Mammary epithelial cell (primary cell): ENCODE results near the gene AKTIP.

Experiments used
- CTCF ChIP-seq, 2 donors: IDR thresholded peaks in 1 of 2; conservative IDR thresholded peaks in 1 of 2; 2 replicates each; pipeline ENCODE4 v1.5.1; 2011 to 2012; ENCODE audit warnings: inconsistent platforms in 2 of 2, low read length in 2 of 2, mild to moderate bottlenecking in 2 of 2, control low read depth in 1 of 2, low read depth in 1 of 2; ENCODE audit not compliant: insufficient read depth in 1 of 2; ENCODE audit errors: extremely low read depth in 1 of 2
- EZH2 ChIP-seq: IDR thresholded peaks from 2 replicates; pipeline ENCODE4 v1.6.1; 2012; ENCODE audit warnings: low read length, inconsistent platforms, borderline replicate concordance

- TF ChIP-seq CTCF (conservative IDR thresholded peaks at IDR 0.05 in 1 of 2, IDR thresholded peaks at IDR 0.05 in 1 of 2; ENCODE audit: extremely low read depth in 1 of 2, insufficient read depth in 1 of 2, low read depth in 1 of 2, low read length in 2 of 2), result no peak
- TF ChIP-seq EZH2, result no peak
These were observed 16.5 kb upstream of the AKTIP start for GRCh38 chr16:53519417-53520091.
